Panc1 (cell line): Measurements from ENCODE around the gene OR9Q1. TPM values are rescaled to one million over a fixed set of nuclear protein-coding genes. Genes with fewer than 3 reads are reported as not detected.
"Not testable (repeated sequence)": the region's sequence is repeated elsewhere in the genome, so short reads cannot be mapped to it uniquely, and the experiment has no call there.

ENCODE experiments used
- ATAC-seq: fragments of 200-7000 bp; cut with Tn5 transposase; 2 replicates; pipeline ENCODE4 v1.9.1; 2020; ENCODE audit warnings: mild to moderate bottlenecking, moderate library complexity
- BruUV-seq: library from RNA; stranded (reverse); fragments of 400-500 nt; replicated peaks from 2 replicates; lab custom pipeline; 2021; lab: Mats Ljungman, UMichigan
- CTCF ChIA-PET: fragments of 300-600 bp; sonication (Branson Sonifier 250); formaldehyde crosslinking; loops from one replicate; lab custom pipeline; 2022; ENCODE audit warnings: antibody characterized with exemption; lab: Charles Lee
- POLR2A ChIA-PET: fragments of 300-600 bp; sonication (Branson Sonifier 250); formaldehyde crosslinking; loops from one replicate; lab custom pipeline; 2022; ENCODE audit warnings: antibody characterized with exemption; lab: Charles Lee
- DNase-seq: peaks from one replicate; pipeline ENCODE4 v3.0.0-alpha.2; 2010; ENCODE audit warnings: low read depth, low spot score
- H3K27ac ChIP-seq: 2 replicates; pipeline ENCODE4 v1.5.1; 2011; ENCODE audit warnings: mild to moderate bottlenecking, low read length, inconsistent platforms
- H3K27me3 ChIP-seq: fragments of 200-500 bp; sonication (Bioruptor generic); 2 replicates; pipeline ENCODE4 v1.6.0; 2014; ENCODE audit warnings: low read length, inconsistent platforms; ENCODE audit not compliant: control insufficient read depth, insufficient read depth
- H3K36me3 ChIP-seq: fragments of 200-500 bp; sonication (Bioruptor generic); 2 replicates; pipeline ENCODE4 v1.5.1; 2014; ENCODE audit warnings: inconsistent platforms, mild to moderate bottlenecking, low read length, moderate library complexity; ENCODE audit not compliant: control insufficient read depth, insufficient read depth
- H3K4me1 ChIP-seq: 2 replicates; pipeline ENCODE4 v1.5.1; 2011; ENCODE audit warnings: inconsistent platforms, mild to moderate bottlenecking, low read length, moderate library complexity; ENCODE audit not compliant: control insufficient read depth, insufficient read depth
- H3K4me3 ChIP-seq, 2 experiments: 2 replicates each; pipeline ENCODE4 v1.5.1; 2011 to 2012; ENCODE audit warnings: low read depth in 2 of 2, low read length in 2 of 2, mild to moderate bottlenecking in 2 of 2, inconsistent platforms in 1 of 2, moderate library complexity in 1 of 2
- H3K9me3 ChIP-seq: fragments of 200-500 bp; sonication (Bioruptor generic); 2 replicates; pipeline ENCODE4 v1.5.1; 2014; ENCODE audit warnings: low read depth, mild to moderate bottlenecking, inconsistent platforms, low read length, moderate library complexity; ENCODE audit not compliant: control insufficient read depth, insufficient read depth
- CTCF ChIP-seq: fragments of 450-650 bp; IDR thresholded peaks from 2 replicates; pipeline ENCODE4 v1.5.1; 2017; ENCODE audit warnings: mild to moderate bottlenecking
- POLR2AphosphoS5 ChIP-seq: IDR thresholded peaks from 2 replicates; pipeline ENCODE4 v1.6.1; 2012; ENCODE audit warnings: mild to moderate bottlenecking, low read depth, low read length, moderate library complexity
- REST ChIP-seq, 2 experiments: IDR thresholded peaks; 2 replicates each; pipeline ENCODE4 v1.6.1; 2011 to 2012; ENCODE audit warnings: low read depth in 2 of 2, control low read depth in 1 of 2, low read length in 1 of 2, mild to moderate bottlenecking in 1 of 2, moderate library complexity in 1 of 2; ENCODE audit not compliant: insufficient read depth in 1 of 2
- SIN3A ChIP-seq: IDR thresholded peaks from 2 replicates; pipeline ENCODE4 v1.6.1; 2012; ENCODE audit warnings: low read depth, mild to moderate bottlenecking, low read length, moderate library complexity, borderline replicate concordance; ENCODE audit not compliant: insufficient read depth
- TCF7L2 ChIP-seq: IDR thresholded peaks from 2 replicates; pipeline ENCODE4 v1.6.1; 2011; ENCODE audit warnings: mild to moderate bottlenecking, low read depth, low read length, inconsistent platforms
- in situ Hi-C: cut with HindIII; loops from 2 replicates; pipeline ENCODE4 v1.10.0; 2016; ENCODE audit warnings: low sequenced_read_pairs, low pct_unique_long_range_greater_than_20kb
- intact Hi-C: fragments of 100-400 bp; cut with micrococcal nuclease; formaldehyde crosslinking; loops from one replicate; pipeline ENCODE4 v1.10.0; 2022; ENCODE audit not compliant: unreplicated experiment
- total RNA-seq: library from RNA; stranded (reverse); gene quantifications from one replicate; pipeline ENCODE4 v1.2.1, GENCODE V29; 2021; ENCODE audit not compliant: unreplicated experiment

OR9Q1 gene
- total RNA-seq, 1 experiment from 2014 or later, result not detected

GRCh38 chr11:57982776-57983175, 40.9 kb upstream of the OR9Q1 start:
- ATAC-seq (no peak), DNase-seq (no peak)
- Histone ChIP-seq H3K4me3 (no peak overlapping the region), H3K4me1 (no peaks in the 10 kb centered on the region), H3K27ac (no peak overlapping the region), H3K36me3 (no peaks in the 10 kb centered on the region), H3K27me3 (no peaks in the 10 kb centered on the region), H3K9me3 (no peaks in the 10 kb centered on the region)
- ChIA-PET CTCF (no interaction called here), POLR2A (no interaction called here)
- intact Hi-C loops (no loop called here), in situ Hi-C loops (no loop called here)
- TF ChIP-seq SIN3A (no peak), REST (IDR thresholded peaks at IDR 0.05; ENCODE audit: insufficient read depth in 1 of 2, low read depth in 2 of 2, low read length in 1 of 2) (no peak), TCF7L2 (no peak), CTCF (no peak), POLR2AphosphoS5 (no peak)
- no TSS peak for BruUV-seq

GRCh38 chr11:57983191-57983590, 40.5 kb upstream of the OR9Q1 start:
- in situ Hi-C loops (no loop called here), intact Hi-C loops (no loop called here)
- ChIA-PET POLR2A (no interaction called here), CTCF (no interaction called here)
- H3K4me1 ChIP-seq, result no peaks in the 10 kb centered on the region
- no peak overlapping the region for H3K27ac ChIP-seq
- DNase-seq (no peak), ATAC-seq (no peak)
- no peaks in the 10 kb centered on the region for H3K9me3 ChIP-seq
- no TSS peak for BruUV-seq
- no peaks in the 10 kb centered on the region for H3K36me3 ChIP-seq
- H3K27me3 ChIP-seq, result no peaks in the 10 kb centered on the region
- no peak overlapping the region for H3K4me3 ChIP-seq
- TF ChIP-seq TCF7L2 (no peak), SIN3A (no peak), CTCF (no peak), REST (IDR thresholded peaks at IDR 0.05; ENCODE audit: insufficient read depth in 1 of 2, low read depth in 2 of 2, low read length in 1 of 2) (no peak)

- DNase-seq, BruUV-seq, H3K36me3 ChIP-seq, H3K27me3 ChIP-seq, CTCF ChIA-PET, H3K9me3 ChIP-seq, ATAC-seq, H3K4me1 ChIP-seq, intact Hi-C loops, H3K27ac ChIP-seq, POLR2A ChIA-PET, in situ Hi-C loops: not testable (repeated sequence)
- peak overlapping the region in 1 of 2 experiments; percentile 11; a peak in 2 of 4 replicates for H3K4me3 ChIP-seq
Measured at GRCh38 chr11:57999523-57999922, 24.2 kb upstream of the OR9Q1 start.

GRCh38 chr11:58000021-58000420, 23.7 kb upstream of the OR9Q1 start:
- in situ Hi-C loops, H3K36me3 ChIP-seq, ATAC-seq, DNase-seq, H3K27ac ChIP-seq, H3K27me3 ChIP-seq, BruUV-seq, H3K4me1 ChIP-seq, intact Hi-C loops, H3K9me3 ChIP-seq, POLR2A ChIA-PET: not testable (repeated sequence)
- H3K4me3 ChIP-seq, result peak overlapping the region in 1 of 2 experiments; percentile 11; a peak in 2 of 4 replicates
- CTCF ChIA-PET, result interaction anchor here (0.7 kb wide), 1 partner anchor 1158 kb away, joined by 3 read pairs; no protein-coding TSS in a partner anchor
